GM23338 (cell line): ENCODE measurements around the gene CDH4. TPM values are rescaled to one million over a fixed set of nuclear protein-coding genes. Genes with fewer than 3 reads are reported as not detected.

Source experiments
- ATAC-seq: fragments of 200-7000 bp; cut with Tn5 transposase; 3 replicates; pipeline ENCODE4 v1.9.1; 2020
- DNase-seq: peaks from one replicate; pipeline ENCODE4 v3.0.0-alpha.2; 2015; ENCODE audit warnings: low spot score
- H2AFZ ChIP-seq: fragments of 200-600 bp; sonication (generic); 2 replicates; pipeline ENCODE4 v1.8.0; 2016; ENCODE audit warnings: antibody characterized with exemption, mild to moderate bottlenecking, moderate library complexity
- H3F3A ChIP-seq: fragments of 200-600 bp; sonication (generic); replicated peaks from 2 replicates; pipeline ENCODE4 v1.8.0; 2017; ENCODE audit warnings: antibody characterized with exemption, mixed run types, low read depth
- H3K27ac ChIP-seq: fragments of 200-600 bp; sonication (generic); 2 replicates; pipeline ENCODE4 v1.6.1; 2016; ENCODE audit warnings: low read depth
- H3K27me3 ChIP-seq: fragments of 200-600 bp; sonication (generic); 2 replicates; pipeline ENCODE4 v1.8.0; 2016; ENCODE audit warnings: mild to moderate bottlenecking, mixed run types, moderate library complexity; ENCODE audit not compliant: insufficient read depth
- H3K36me3 ChIP-seq: fragments of 200-600 bp; sonication (generic); 2 replicates; pipeline ENCODE4 v1.8.0; 2016; ENCODE audit warnings: mild to moderate bottlenecking; ENCODE audit not compliant: insufficient read depth
- H3K4me1 ChIP-seq: fragments of 200-600 bp; sonication (generic); 2 replicates; pipeline ENCODE4 v1.8.0; 2016; ENCODE audit warnings: mild to moderate bottlenecking, moderate library complexity; ENCODE audit not compliant: insufficient read depth
- H3K4me2 ChIP-seq: fragments of 200-600 bp; sonication (generic); 2 replicates; pipeline ENCODE4 v1.7.1; 2017; ENCODE audit warnings: mixed run types
- H3K4me3 ChIP-seq: fragments of 200-600 bp; sonication (generic); 2 replicates; pipeline ENCODE4 v1.6.1; 2016; ENCODE audit warnings: mixed run types
- H3K79me2 ChIP-seq: fragments of 200-600 bp; sonication (generic); replicated peaks from 2 replicates; pipeline ENCODE4 v1.8.0; 2017; ENCODE audit warnings: mild to moderate bottlenecking; ENCODE audit not compliant: insufficient read depth
- H3K9me2 ChIP-seq: fragments of 200-600 bp; sonication (generic); 2 replicates; pipeline ENCODE4 v1.8.0; 2017; ENCODE audit not compliant: insufficient read depth
- H4K20me1 ChIP-seq: fragments of 200-600 bp; sonication (generic); replicated peaks from 2 replicates; pipeline ENCODE4 v1.8.0; 2017; ENCODE audit warnings: mild to moderate bottlenecking; ENCODE audit not compliant: insufficient read depth
- H3K27ac Mint-ChIP-seq: 2 replicates; pipeline ENCODE4 v1.8.0; 2020; ENCODE audit warnings: inconsistent platforms, mild to moderate bottlenecking, moderate library complexity, mixed read lengths
- H3K27me3 Mint-ChIP-seq: 3 replicates; pipeline ENCODE4 v1.8.0; 2022; ENCODE audit warnings: low read depth, mild to moderate bottlenecking, moderate library complexity, mixed read lengths, inconsistent platforms; ENCODE audit not compliant: insufficient read depth, poor library complexity
- H3K36me3 Mint-ChIP-seq: 3 replicates; pipeline ENCODE4 v1.8.0; 2021; ENCODE audit warnings: low read depth, mild to moderate bottlenecking, inconsistent platforms, moderate library complexity, mixed read lengths
- H3K4me1 Mint-ChIP-seq: 3 replicates; pipeline ENCODE4 v1.8.0; 2020; ENCODE audit warnings: mild to moderate bottlenecking, inconsistent platforms, mixed read lengths
- H3K4me3 Mint-ChIP-seq: 3 replicates; pipeline ENCODE4 v1.8.0; 2021; ENCODE audit warnings: moderate library complexity, mild to moderate bottlenecking, inconsistent platforms, mixed read lengths
- H3K9me3 Mint-ChIP-seq: 3 replicates; pipeline ENCODE4 v1.8.0; 2020; ENCODE audit warnings: moderate library complexity, mild to moderate bottlenecking, inconsistent platforms, mixed read lengths
- CREB1 ChIP-seq: fragments of 250-450 bp; sonication (Bioruptor Pico); IDR thresholded peaks from 2 replicates; pipeline ENCODE4 v1.5.0; 2020; ENCODE audit warnings: low read depth, mild to moderate bottlenecking, moderate library complexity
- CTCF ChIP-seq, 2 experiments: fragments of 200-600 bp in 1 of 2; sonication (generic) in 1 of 2; conservative IDR thresholded peaks; 2 replicates each; pipeline versions ENCODE4 v1.5.1 to v1.6.1; 2016 to 2017; ENCODE audit warnings: antibody characterized with exemption in 2 of 2, low read depth in 2 of 2, mild to moderate bottlenecking in 2 of 2, moderate library complexity in 1 of 2
- EZH2 ChIP-seq: fragments of 200-600 bp; sonication (generic); IDR thresholded peaks from one replicate; pipeline ENCODE4 v1.8.0; 2017; ENCODE audit warnings: antibody characterized with exemption, mild to moderate bottlenecking, low read depth; ENCODE audit not compliant: unreplicated experiment
- EZH2phosphoT487 ChIP-seq: fragments of 200-600 bp; sonication (generic); IDR thresholded peaks from one replicate; pipeline ENCODE4 v1.8.1; 2018; ENCODE audit warnings: antibody characterized with exemption; ENCODE audit not compliant: unreplicated experiment
- NANOG ChIP-seq: IDR thresholded peaks from 2 replicates; pipeline ENCODE4 v1.6.1; 2016; ENCODE audit warnings: antibody characterized with exemption, borderline replicate concordance
- POLR2AphosphoS5 ChIP-seq: IDR thresholded peaks from 2 replicates; pipeline ENCODE4 v1.6.1; 2016; ENCODE audit warnings: antibody characterized with exemption, low read depth
- REST ChIP-seq: IDR thresholded peaks from one replicate; pipeline ENCODE4 v1.6.1; 2018; ENCODE audit warnings: antibody characterized with exemption; ENCODE audit not compliant: unreplicated experiment
- STAT1 ChIP-seq: IDR thresholded peaks from one replicate; pipeline ENCODE4 v1.6.1; 2016; ENCODE audit warnings: antibody characterized with exemption; ENCODE audit not compliant: unreplicated experiment
- polyA plus RNA-seq: library from polyadenylated mRNA; unstranded; fragments of >200 nt; fragmentation: Nextera tagmentation; extraction: Ambion mirVana; gene quantifications from 2 replicates; pipeline ENCODE4 v1.2.1, GENCODE V29; 2016
- total RNA-seq: library from RNA; depleted of rRNA; stranded (reverse); fragments of >200 nt; shearing (Covaris generic); gene quantifications from 2 replicates; pipeline ENCODE4 v1.2.3, GENCODE V29; 2014

Gene CDH4
- total and polyA plus RNA-seq, 2 experiments from 2014 or later: 1.2 to 4.2 TPM

- TF ChIP-seq CTCF (conservative IDR thresholded peaks at IDR 0.05; ENCODE audit: low read depth in 2 of 2): no peak
- no peak for TF ChIP-seq STAT1
- no peak for TF ChIP-seq CREB1
- no peak for TF ChIP-seq REST
- no peak for TF ChIP-seq POLR2AphosphoS5
- no peak for TF ChIP-seq EZH2
Observed at GRCh38 chr20:61352346-61353260, 100.5 kb downstream of the CDH4 start (continued).

- H3K4me2 ChIP-seq: no peak overlapping the region; the same call in 1 of the 2 replicates
- no peaks in the 10 kb centered on the region for H4K20me1 ChIP-seq
- Mint-ChIP-seq H3K27ac (no peak overlapping the region), H3K36me3 (0 out of 3 replicates have a peak, but pooled peaks cover 2% of the 10 kb centered on the region), H3K4me3 (peak overlapping the region; percentile 57; the same call in 1 of the 3 replicates), H3K4me1 (peaks cover 44% of the 10 kb centered on the region), H3K9me3 (no peaks in the 10 kb centered on the region), H3K27me3 (peaks cover 32% of the 10 kb centered on the region)
- no peaks in the 10 kb centered on the region for H3K36me3 ChIP-seq
- no peaks in the 10 kb centered on the region for H3K79me2 ChIP-seq
- no peak overlapping the region for H3K27ac ChIP-seq
- H3K27me3 ChIP-seq: peaks cover 3% of the 10 kb centered on the region; the same call in 1 of the 2 replicates
- H3F3A ChIP-seq: no peaks in the 10 kb centered on the region
- TF ChIP-seq NANOG: no peak
- TF ChIP-seq POLR2AphosphoS5: no peak
- TF ChIP-seq CTCF (conservative IDR thresholded peaks at IDR 0.05; ENCODE audit: low read depth in 2 of 2): no peak
- TF ChIP-seq CREB1: no peak
- TF ChIP-seq EZH2phosphoT487: no peak
- no peak overlapping the region for H3K4me3 ChIP-seq
- no peak for DNase-seq
- no peak for ATAC-seq
- H3K4me1 ChIP-seq: peaks cover 22% of the 10 kb centered on the region
- H2AFZ ChIP-seq: peak overlapping the region; percentile 95; the same call in 1 of the 2 replicates
- no peaks in the 10 kb centered on the region for H3K9me2 ChIP-seq
Observed at GRCh38 chr20:61353261-61354000, 101.4 kb downstream of the CDH4 start.
